HG03175 (cell line): ENCODE results near the gene SMIM43.

Experiments
- ATAC-seq: cut with Tn5 transposase; IDR thresholded peaks from one replicate; pipeline ENCODE4 v1.9.1; 2021; ENCODE audit warnings: mild to moderate bottlenecking, moderate library complexity; ENCODE audit not compliant: unreplicated experiment

SMIM43 gene

DNA sequence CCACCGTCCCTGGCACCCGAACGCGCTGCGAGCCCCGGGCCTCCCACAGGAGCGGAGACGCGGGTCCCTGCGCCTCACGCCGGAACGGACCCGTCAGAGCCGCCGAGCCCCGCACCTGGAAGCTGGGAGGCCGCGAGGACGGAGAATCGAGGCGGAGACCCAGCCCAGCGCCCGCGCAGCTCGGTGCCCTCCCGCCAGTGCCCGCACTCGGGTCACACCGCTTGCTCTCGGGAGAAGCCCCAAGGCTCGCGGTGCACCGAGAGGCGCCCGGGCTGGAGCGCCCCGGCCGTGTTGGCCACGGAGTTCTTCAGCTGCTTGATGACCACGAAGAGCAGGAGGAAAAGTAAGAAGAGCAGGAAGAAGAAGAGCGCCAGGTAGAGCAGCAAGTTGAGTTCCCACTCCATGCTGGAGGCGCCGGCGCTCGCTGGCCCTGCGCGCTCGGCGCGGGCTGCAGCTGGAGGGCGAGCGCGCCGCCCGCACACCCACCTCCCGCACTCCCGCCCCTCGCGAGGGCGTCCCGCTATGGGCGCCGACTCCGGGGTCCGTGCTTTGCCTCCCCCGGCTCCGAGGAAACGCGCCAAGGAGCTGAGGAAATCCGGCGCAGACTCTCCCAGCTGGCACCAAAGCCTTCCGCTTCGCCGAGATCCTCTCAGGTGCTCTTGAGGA is at the start of gene SMIM43:
Gene SMIM43 (minus strand): TSS at position 463 of the 666 bp plus-strand sequence. CDS start 59 bp downstream, at position 404.
- ATAC-seq = no peak

GRCh38 chr4:121814756-121815155 is 49.8 kb upstream of the SMIM43 start:
- no peak for ATAC-seq

- ATAC-seq = no peak
These were observed 46.2 kb upstream of the SMIM43 start for GRCh38 chr4:121811122-121811521.

- ATAC-seq = no peak
These were observed 41.4 kb upstream of the SMIM43 start for GRCh38 chr4:121806411-121806810.

DNA sequence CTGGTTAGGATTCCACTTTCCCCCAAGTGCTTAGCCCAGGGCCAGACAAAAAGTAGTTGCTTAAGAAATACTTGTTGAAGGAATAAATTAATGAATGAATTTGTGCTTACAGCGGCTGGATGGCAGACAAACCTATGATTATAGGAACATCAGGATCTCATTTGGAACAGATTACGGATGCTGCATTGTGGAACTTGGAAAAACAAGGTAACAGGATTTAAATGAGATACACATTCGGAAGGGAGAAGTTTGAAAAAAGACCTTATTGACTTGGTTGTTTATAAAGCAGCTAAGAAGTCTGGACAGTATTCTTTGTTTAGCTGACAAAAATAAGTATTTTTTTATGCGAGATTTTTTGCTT is 36.7 kb upstream of the SMIM43 start:
- ATAC-seq = no peak

GRCh38 chr4:121800961-121801714 is 36.2 kb upstream of the SMIM43 start, which contains the start of gene EXOSC9:
Gene EXOSC9, plus strand, starts transcription at chr4:121801323. Its CDS starts 102 bp downstream, at chr4:121801425.
- peak; percentile 86 for ATAC-seq

DNA sequence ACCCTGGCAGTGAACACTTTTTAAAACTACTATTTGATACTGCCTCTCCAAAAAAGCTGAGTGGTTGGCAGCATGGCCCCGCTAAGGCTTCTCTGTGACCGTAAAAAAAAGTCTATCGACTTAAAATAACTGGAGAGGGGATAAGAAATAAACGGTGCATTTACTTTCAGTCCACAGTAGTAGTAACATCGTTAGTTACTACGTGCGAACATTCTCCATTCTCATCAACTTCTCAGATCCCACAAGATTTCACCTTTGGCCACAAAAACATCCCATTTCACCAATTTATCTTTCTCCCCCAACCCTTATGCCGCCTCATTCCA is 35.6 kb upstream of the SMIM43 start:
- ATAC-seq = peak; percentile 13

GRCh38 chr4:121799867-121800501 is 35.0 kb upstream of the SMIM43 start:
- ATAC-seq = no peak

- ATAC-seq = no peak
These were observed 34.4 kb upstream of the SMIM43 start for GRCh38 chr4:121799208-121799823.

DNA sequence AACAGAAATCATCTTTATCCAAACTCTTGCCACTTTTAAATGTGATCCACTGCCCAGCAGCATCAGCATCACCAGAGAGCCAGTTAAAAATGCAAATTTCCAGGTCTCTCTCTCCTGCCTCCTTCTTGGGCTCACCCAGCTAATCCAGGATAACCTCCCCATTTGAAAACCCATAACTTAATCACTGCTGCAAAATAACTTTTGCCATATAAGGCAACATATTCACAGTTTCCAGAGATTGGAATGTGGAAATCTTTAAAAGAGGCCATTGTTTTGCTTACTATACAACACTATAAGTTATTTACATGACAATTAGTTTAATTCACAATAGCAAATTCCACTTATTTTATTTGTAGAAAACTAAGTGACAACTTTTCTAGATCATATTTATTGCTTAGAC is 31.3 kb upstream of the SMIM43 start:
- ATAC-seq = no peak

DNA sequence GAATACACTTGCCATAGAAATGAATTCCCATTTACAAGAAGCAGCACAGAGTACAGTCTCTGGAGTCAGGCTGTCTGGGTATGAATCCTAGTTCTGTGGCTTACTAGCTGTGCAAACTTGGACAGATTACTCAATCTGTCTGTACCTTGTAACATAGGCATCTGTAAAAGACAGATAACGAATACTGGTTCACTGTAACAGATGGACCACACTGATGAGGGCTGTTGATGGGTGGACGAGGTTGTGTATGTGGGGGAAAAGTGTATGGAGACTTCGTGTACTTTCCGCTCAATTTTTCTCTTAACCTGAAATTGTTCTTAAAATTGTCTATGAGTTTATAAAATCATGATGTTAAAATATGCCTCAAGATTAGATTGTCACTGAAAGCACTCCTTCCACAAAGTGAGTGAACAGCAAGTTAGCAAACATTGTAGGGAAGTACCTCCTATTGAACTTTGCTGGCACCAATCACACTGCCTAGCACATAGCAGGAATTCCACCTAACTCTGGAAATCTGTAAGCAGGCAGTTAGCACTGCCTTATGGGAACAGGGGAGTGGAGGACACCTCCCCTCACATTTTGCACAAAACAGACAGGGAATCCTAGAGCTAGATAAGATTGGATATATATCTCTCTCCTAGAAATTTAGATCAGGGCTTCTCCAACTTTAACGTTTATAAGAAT is 29.7 kb upstream of the SMIM43 start:
- no peak for ATAC-seq

GRCh38 chr4:121792966-121793365 is 28.0 kb upstream of the SMIM43 start:
- ATAC-seq = no peak

DNA sequence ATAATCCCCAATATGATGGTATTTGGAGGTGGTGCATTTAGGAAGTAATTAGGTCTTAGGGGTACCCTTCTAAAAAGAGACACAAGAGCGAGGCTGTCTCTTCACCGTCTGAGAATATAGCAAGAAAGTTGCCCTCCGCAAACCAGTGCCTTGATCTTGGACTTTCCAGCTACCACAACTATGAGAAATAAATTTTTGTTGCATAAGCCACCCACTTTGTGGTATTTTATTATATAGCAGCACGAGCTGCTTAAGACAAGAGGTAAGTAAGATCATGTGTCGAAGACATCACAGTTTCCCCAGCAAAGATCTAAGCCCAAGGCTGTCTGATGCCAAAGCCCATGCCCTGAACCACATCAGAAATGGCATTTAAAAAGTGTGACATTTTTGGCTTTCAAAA is 26.5 kb upstream of the SMIM43 start:
- no peak for ATAC-seq

- ATAC-seq = no peak
These were observed 26.0 kb upstream of the SMIM43 start for GRCh38 chr4:121790976-121791375.

GRCh38 chr4:121789960-121790829 is 25.2 kb upstream of the SMIM43 start:
- no peak for ATAC-seq

- no peak for ATAC-seq
These were observed 24.5 kb upstream of the SMIM43 start for GRCh38 chr4:121789455-121789854.

DNA sequence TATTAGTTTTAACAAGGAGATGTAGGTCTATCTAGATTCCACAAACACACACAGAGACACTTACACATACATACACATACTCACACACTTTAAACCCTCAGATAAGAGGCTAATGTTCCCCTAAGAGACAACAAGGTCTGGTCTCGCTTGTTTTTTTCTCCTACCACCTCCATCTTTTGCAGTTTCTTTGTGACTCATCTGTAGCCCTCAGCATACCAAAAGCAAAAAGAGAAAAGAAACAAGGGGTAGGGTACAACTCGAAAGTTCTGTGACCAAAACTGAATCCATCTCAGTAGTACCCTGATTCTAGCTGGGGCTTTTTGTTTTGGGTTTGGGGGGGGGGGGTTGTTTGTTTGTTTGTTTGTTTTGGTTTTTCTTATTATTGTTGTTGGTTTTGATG is 23.9 kb upstream of the SMIM43 start:
- ATAC-seq = peak; percentile 78

DNA sequence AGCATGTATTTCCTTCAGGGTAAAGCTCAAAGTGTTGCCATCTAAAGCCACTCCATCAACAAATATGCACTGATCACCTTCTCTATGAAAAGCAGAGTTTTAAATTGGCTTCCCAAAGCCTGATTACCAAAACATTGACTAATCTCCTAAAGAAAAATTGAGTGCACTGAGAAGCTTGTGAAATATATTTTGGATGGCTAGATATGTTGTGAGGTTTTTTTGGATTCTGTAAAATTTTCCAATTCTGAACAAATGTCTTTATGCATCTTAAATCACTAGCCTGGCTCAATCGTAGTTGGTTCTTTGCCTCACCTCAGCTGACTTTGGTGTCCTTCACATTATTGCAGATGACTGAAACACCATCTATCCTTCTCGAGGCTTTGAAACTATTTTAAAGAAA is 21.3 kb upstream of the SMIM43 start:
- ATAC-seq = no peak

DNA sequence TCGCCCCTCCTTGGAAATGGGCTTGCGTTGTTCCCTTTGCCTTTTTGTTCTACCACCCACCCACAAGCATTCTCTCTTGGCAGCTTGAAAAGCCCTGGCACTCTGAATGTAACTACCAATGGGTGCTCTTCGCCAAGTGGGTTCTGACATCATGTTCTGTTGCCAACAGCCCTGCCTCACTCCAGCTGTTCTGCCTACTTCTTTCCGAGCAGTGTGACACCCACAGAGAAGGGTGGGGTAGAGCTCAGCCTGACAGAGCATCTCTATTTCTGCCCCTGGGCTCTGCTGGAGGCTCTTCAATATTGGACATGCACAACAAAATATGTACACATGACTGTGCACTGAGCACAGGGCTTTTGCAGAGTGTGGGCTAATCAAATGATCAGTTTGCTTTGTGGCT is 20.5 kb upstream of the SMIM43 start:
- no peak for ATAC-seq

GRCh38 chr4:121784975-121785374 is 20.0 kb upstream of the SMIM43 start:
- ATAC-seq = no peak
